ENCODE data around the gene FOXP3. TPM values are rescaled to one million over a fixed set of nuclear protein-coding genes. Genes with fewer than 3 reads are reported as not detected.
A peak's percentile ranks its signal among the peaks of the same experiment; 100 is the strongest.
"Not testable (repeated sequence)": the region's sequence is repeated elsewhere in the genome, so short reads cannot be mapped to it uniquely, and the experiment has no call there.

The FOXP3 gene
- total RNA-seq, 1 donor from 2014 or later = 0.71 TPM

DNA sequence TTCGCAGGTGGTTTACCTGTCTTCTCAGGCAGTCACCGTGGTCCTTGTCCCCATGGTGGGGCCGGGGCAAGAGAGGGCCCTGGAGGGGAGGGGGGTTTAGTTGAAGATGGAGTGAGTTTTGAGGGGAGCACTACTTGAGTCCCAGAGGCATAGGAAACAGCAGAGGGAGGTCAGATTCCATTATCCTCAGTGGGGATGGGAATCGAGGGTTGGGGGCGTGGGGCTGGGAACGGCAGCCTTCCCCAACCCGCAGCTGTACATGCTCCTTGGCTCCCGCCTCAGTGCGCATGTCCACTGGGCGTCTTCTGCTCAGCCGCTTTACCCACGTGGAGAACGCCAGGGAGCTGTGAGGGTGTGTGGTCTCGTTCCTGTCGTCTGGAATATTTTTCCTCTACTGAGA lies 38.8 kb upstream of the FOXP3 start, which contains the start of gene GAGE10:
Gene GAGE10, plus strand, starts transcription at position 301 of the 400 bp plus-strand sequence. CDS start 1,214 bp downstream, outside the sequence.
- Histone ChIP-seq H3K27me3 (ENCODE audit: control insufficient read depth, insufficient read depth, low read length) (no peaks in the 10 kb centered on the region), H3K4me3 (ENCODE audit: low read depth, low read length) (no peak within 1 kb of the TSS), H3K36me3 (ENCODE audit: control insufficient read depth, insufficient read depth, low read length) (no peaks in the 10 kb centered on the region)
- no peak for TF ChIP-seq CTCF (IDR thresholded peaks at IDR 0.05; ENCODE audit: insufficient read depth, low read length, poor library complexity, severe bottlenecking)
- DNase-seq (ENCODE audit: low read depth) = no peak

- no peak for DNase-seq (ENCODE audit: low read depth)
- TF ChIP-seq CTCF (IDR thresholded peaks at IDR 0.05; ENCODE audit: insufficient read depth, low read length, poor library complexity, severe bottlenecking) = no peak
- Histone ChIP-seq H3K27me3 (ENCODE audit: control insufficient read depth, insufficient read depth, low read length) (no peaks in the 10 kb centered on the region), H3K36me3 (ENCODE audit: control insufficient read depth, insufficient read depth, low read length) (no peaks in the 10 kb centered on the region), H3K4me3 (ENCODE audit: low read depth, low read length) (no peak overlapping the region)
These were observed 36.2 kb upstream of the FOXP3 start for GRCh38 chrX:49300703-49301102.

DNA sequence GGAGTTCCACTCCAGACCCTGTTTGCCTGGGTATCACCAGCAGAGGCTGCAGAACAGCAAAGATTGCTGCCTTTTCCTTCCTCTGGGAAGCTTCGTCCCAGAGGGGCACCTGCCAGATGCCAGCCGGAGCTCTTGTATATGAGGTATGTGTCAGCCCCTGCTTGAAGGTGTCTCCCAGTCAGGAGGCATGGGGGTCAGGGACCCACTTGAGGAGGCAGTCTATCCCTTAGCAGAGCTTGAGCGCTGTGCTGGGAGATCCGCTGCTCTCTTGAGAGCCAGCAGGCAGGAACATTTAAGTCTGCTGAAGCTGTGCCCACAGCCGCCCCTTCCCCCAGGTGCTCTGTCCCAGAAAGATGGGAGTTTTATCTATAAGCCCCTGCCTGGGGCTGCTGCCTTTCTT lies 34.8 kb upstream of the FOXP3 start:
- H3K27me3 ChIP-seq (ENCODE audit: control insufficient read depth, insufficient read depth, low read length); H3K36me3 ChIP-seq (ENCODE audit: control insufficient read depth, insufficient read depth, low read length); H3K4me3 ChIP-seq (ENCODE audit: low read depth, low read length); DNase-seq (ENCODE audit: low read depth): not testable (repeated sequence)

DNA sequence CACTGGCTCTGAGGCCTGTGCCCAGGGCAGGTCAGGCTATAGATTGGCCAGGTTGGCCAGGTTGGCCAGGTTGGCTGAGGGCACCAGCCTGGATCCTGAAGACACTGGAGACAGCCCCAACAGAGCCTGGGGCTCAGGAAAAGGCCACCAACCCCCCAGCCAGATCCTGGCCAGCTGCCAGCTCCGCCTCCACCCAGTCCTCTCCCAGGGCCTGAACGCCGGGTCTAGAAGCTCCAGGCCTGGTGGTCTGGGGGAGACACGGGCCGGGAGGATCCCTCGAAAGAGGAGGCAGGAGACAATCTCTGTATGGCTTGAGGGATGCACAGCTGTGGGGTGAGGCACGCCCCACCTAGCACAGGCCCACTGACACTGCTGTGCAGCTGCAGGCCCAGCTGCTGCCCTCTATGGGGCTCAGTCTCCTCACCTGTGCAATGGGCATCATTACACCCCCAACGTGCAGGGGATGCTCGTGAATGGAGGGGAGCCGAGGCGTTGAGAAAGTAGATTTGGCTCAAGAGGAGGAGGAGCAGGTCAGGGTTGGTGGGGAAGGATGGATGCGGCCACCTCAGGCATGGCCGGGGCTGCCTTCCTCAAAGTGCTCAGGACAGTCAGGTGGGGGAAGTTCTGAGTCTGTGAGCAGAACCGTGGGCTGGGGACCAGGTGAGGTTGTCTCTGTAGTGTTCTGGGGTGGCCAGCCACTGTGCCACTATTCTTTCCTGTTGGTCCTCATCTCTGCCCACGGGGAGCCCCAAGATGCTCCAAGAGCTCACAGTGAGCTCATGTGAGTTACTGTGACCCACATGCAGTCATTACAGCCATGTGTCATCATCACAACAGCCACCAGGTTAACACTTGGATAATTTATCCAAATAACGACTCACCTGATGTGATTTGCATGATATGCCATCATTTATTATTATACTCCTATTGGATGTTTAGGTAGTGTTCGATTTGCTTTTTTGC lies 28.2 kb upstream of the FOXP3 start:
- Histone ChIP-seq H3K4me3 (ENCODE audit: low read depth, low read length) (no peak overlapping the region), H3K36me3 (ENCODE audit: control insufficient read depth, insufficient read depth, low read length) (no peaks in the 10 kb centered on the region), H3K27me3 (ENCODE audit: control insufficient read depth, insufficient read depth, low read length) (no peaks in the 10 kb centered on the region)
- no peak for TF ChIP-seq CTCF (IDR thresholded peaks at IDR 0.05; ENCODE audit: insufficient read depth, low read length, poor library complexity, severe bottlenecking)
- no peak for DNase-seq (ENCODE audit: low read depth)

GRCh38 chrX:49291615-49292337 lies 27.3 kb upstream of the FOXP3 start:
- H3K4me3 ChIP-seq (ENCODE audit: low read depth, low read length) = no peak overlapping the region
- no peaks in the 10 kb centered on the region for H3K27me3 ChIP-seq (ENCODE audit: control insufficient read depth, insufficient read depth, low read length)
- DNase-seq (ENCODE audit: low read depth) = peak; percentile 5
- TF ChIP-seq CTCF (IDR thresholded peaks at IDR 0.05; ENCODE audit: insufficient read depth, low read length, poor library complexity, severe bottlenecking) = peak; percentile 57
- no peaks in the 10 kb centered on the region for H3K36me3 ChIP-seq (ENCODE audit: control insufficient read depth, insufficient read depth, low read length)

DNA sequence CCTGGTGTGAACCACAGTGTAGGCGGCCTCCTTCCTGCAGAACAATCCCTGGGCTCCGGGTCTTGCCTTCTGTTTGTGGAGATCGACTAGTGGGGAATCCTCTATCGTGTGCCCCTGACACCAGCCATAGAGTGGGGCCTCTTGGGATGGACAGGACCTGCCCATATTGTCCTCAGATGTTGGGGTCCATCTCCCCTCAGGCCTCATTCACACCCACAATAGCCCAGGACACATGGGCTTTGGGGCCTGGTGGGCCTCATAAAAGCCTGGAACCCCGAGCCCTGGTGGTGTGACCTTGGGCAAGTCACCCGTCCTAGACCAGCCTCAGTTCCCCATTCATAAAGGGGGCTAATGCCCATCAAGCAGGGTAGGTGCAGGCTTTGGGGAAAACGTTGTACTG lies 25.7 kb upstream of the FOXP3 start:
- no peak for TF ChIP-seq CTCF (IDR thresholded peaks at IDR 0.05; ENCODE audit: insufficient read depth, low read length, poor library complexity, severe bottlenecking)
- no peaks in the 10 kb centered on the region for H3K36me3 ChIP-seq (ENCODE audit: control insufficient read depth, insufficient read depth, low read length)
- H3K27me3 ChIP-seq (ENCODE audit: control insufficient read depth, insufficient read depth, low read length) = no peaks in the 10 kb centered on the region
- no peak for DNase-seq (ENCODE audit: low read depth)
- no peak overlapping the region for H3K4me3 ChIP-seq (ENCODE audit: low read depth, low read length)
